ENCODE measurements around the gene PSD4. TPM values are rescaled to one million over a fixed set of nuclear protein-coding genes. Genes with fewer than 3 reads are reported as not detected.

The PSD4 gene
- total RNA-seq, 1 experiment from 2014 or later: 12.6 TPM

DNA sequence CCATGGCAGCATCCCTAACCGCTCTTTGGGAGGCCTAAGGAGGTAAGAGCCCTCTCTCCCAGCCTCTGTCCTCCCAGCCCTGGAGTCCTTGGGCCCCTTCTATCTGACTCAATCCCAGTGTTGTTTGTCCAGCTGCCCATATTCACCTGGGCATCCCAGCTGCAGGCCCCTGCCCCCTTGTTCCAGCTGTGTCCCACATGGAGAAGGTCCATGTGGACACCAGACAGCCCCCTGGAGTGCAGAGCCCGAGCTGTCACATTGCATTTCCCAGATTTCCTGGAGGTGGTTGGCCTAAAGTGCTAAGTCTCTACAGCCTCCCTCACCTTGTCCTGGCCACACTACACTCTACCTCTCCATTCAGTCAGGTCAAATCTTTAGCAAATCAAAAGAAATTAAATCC is 42.5 kb downstream of the PSD4 start:
- no peak overlapping the region for H3K9ac ChIP-seq (ENCODE audit: low read length)
- no peak overlapping the region for H2AFZ ChIP-seq (ENCODE audit: low read depth, low read length, poor library complexity, severe bottlenecking)
- H3K27me3 ChIP-seq (ENCODE audit: insufficient read depth, low read length): no peaks in the 10 kb centered on the region
- no peaks in the 10 kb centered on the region for H3K36me3 ChIP-seq (ENCODE audit: control insufficient read depth in 1 of 2, insufficient read depth in 2 of 2, low read length in 2 of 2)
- DNase-seq (ENCODE audit: low read depth, low spot score) (no peak), ATAC-seq (no peak)
- ChIA-PET CTCF (interaction anchor here (0.9 to 1.7 kb wide), 2 partner anchors 12 to 18 kb away, joined by 3 to 4 read pairs; no protein-coding TSS in a partner anchor), POLR2A (no interaction called here), RAD21 (ENCODE audit: low non-redundant PET in 1 of 2, low total read pairs in 2 of 2, uncharacterized antibody in 2 of 2, unreplicated experiment in 2 of 2) (no interaction called here)
- H3K79me2 ChIP-seq (ENCODE audit: insufficient read depth, low read length): no peaks in the 10 kb centered on the region
- H3K4me1 ChIP-seq (ENCODE audit: control insufficient read depth in 1 of 2, insufficient read depth in 2 of 2, low read length in 2 of 2): peaks cover 41 to 46% of the 10 kb centered on the region in 2 experiments
- no peaks in the 10 kb centered on the region for H3K9me3 ChIP-seq (ENCODE audit: control insufficient read depth in 1 of 2, insufficient read depth in 1 of 2, low read depth in 1 of 2, low read length in 2 of 2)
- no peaks in the 10 kb centered on the region for H4K20me1 ChIP-seq (ENCODE audit: insufficient read depth)
- no peak for TF ChIP-seq ZNF274 (IDR thresholded peaks at IDR 0.05; ENCODE audit: low read depth, low read length)
- TF ChIP-seq, protein P1, sequence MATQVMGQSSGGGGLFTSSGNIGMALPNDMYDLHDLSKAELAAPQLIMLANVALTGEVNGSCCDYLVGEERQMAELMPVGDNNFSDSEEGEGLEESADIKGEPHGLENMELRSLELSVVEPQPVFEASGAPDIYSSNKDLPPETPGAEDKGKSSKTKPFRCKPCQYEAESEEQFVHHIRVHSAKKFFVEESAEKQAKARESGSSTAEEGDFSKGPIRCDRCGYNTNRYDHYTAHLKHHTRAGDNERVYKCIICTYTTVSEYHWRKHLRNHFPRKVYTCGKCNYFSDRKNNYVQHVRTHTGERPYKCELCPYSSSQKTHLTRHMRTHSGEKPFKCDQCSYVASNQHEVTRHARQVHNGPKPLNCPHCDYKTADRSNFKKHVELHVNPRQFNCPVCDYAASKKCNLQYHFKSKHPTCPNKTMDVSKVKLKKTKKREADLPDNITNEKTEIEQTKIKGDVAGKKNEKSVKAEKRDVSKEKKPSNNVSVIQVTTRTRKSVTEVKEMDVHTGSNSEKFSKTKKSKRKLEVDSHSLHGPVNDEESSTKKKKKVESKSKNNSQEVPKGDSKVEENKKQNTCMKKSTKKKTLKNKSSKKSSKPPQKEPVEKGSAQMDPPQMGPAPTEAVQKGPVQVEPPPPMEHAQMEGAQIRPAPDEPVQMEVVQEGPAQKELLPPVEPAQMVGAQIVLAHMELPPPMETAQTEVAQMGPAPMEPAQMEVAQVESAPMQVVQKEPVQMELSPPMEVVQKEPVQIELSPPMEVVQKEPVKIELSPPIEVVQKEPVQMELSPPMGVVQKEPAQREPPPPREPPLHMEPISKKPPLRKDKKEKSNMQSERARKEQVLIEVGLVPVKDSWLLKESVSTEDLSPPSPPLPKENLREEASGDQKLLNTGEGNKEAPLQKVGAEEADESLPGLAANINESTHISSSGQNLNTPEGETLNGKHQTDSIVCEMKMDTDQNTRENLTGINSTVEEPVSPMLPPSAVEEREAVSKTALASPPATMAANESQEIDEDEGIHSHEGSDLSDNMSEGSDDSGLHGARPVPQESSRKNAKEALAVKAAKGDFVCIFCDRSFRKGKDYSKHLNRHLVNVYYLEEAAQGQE (IDR thresholded peaks at IDR 0.05; ENCODE audit: low read depth): no peak
- TF ChIP-seq CBX3 (IDR thresholded peaks at IDR 0.05; ENCODE audit: low read depth): no peak
- no peak for TF ChIP-seq SP1 (IDR thresholded peaks at IDR 0.05; ENCODE audit: low read depth)
- no peak for TF ChIP-seq FOSL1 (IDR thresholded peaks at IDR 0.05; ENCODE audit: low read depth)
- no peak for TF ChIP-seq SIN3A (IDR thresholded peaks at IDR 0.05; ENCODE audit: low read depth)
- no peak for TF ChIP-seq MAX (IDR thresholded peaks at IDR 0.05)
- TF ChIP-seq EGR1 (IDR thresholded peaks at IDR 0.05; ENCODE audit: low read depth): no peak
- no peak for TF ChIP-seq EZH2 (IDR thresholded peaks at IDR 0.05)
- TF ChIP-seq, protein P2, sequence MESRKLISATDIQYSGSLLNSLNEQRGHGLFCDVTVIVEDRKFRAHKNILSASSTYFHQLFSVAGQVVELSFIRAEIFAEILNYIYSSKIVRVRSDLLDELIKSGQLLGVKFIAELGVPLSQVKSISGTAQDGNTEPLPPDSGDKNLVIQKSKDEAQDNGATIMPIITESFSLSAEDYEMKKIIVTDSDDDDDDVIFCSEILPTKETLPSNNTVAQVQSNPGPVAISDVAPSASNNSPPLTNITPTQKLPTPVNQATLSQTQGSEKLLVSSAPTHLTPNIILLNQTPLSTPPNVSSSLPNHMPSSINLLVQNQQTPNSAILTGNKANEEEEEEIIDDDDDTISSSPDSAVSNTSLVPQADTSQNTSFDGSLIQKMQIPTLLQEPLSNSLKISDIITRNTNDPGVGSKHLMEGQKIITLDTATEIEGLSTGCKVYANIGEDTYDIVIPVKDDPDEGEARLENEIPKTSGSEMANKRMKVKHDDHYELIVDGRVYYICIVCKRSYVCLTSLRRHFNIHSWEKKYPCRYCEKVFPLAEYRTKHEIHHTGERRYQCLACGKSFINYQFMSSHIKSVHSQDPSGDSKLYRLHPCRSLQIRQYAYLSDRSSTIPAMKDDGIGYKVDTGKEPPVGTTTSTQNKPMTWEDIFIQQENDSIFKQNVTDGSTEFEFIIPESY (IDR thresholded peaks at IDR 0.05; ENCODE audit: extremely low read depth, insufficient replicate concordance, low read length): no peak
- TF ChIP-seq ELF1 (IDR thresholded peaks at IDR 0.05; ENCODE audit: borderline replicate concordance, low read depth): no peak
- TF ChIP-seq, protein P3, sequence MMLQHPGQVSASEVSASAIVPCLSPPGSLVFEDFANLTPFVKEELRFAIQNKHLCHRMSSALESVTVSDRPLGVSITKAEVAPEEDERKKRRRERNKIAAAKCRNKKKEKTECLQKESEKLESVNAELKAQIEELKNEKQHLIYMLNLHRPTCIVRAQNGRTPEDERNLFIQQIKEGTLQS (IDR thresholded peaks at IDR 0.05): no peak
- TF ChIP-seq YY1 (IDR thresholded peaks at IDR 0.05; ENCODE audit: extremely low read depth, insufficient replicate concordance, low read depth, low read length): no peak
- no peak for TF ChIP-seq POLR2A (IDR thresholded peaks at IDR 0.05; ENCODE audit: borderline replicate concordance, extremely low read depth, insufficient read depth, insufficient read length)
- TF ChIP-seq RAD21 (IDR thresholded peaks at IDR 0.05; ENCODE audit: low read depth): no peak
- TF ChIP-seq SRF (IDR thresholded peaks at IDR 0.05; ENCODE audit: low read depth): no peak
- no peak for TF ChIP-seq TCF7L2 (IDR thresholded peaks at IDR 0.05; ENCODE audit: borderline replicate concordance, extremely low read depth, insufficient read depth, insufficient read length)
- TF ChIP-seq EZH2phosphoT487 (IDR thresholded peaks at IDR 0.05; ENCODE audit: borderline replicate concordance): no peak
- H3K9me2 ChIP-seq (ENCODE audit: insufficient read depth): no peaks in the 10 kb centered on the region
- H3K4me2 ChIP-seq (ENCODE audit: low read length): no peak overlapping the region
- no peak overlapping the region for H3K27ac ChIP-seq (ENCODE audit: low read depth, low read length)
- BruUV-seq (replicated peaks): no TSS peak
- intact Hi-C loops (cut with micrococcal nuclease): no loop called here
- H3K4me3 ChIP-seq (replicated peaks in 1 of 2; ENCODE audit: low read depth in 1 of 2, low read length in 2 of 2): no peak overlapping the region

Data from HCT116 (cell line).